Stimulated activated CD4-positive, alpha-beta T cell treated with anti-CD3 and anti-CD28 coated beads, Interleukin-15, amount 100 ng/mL, for 48 hours (primary cell): Measurements from ENCODE around the gene SH3RF1.

Experiments used
- DNase-seq, 2 donors: peaks; one replicate each; pipeline ENCODE4 v3.0.0-alpha.2; 2020; ENCODE audit warnings: low read depth in 2 of 2

The SH3RF1 gene

DNA sequence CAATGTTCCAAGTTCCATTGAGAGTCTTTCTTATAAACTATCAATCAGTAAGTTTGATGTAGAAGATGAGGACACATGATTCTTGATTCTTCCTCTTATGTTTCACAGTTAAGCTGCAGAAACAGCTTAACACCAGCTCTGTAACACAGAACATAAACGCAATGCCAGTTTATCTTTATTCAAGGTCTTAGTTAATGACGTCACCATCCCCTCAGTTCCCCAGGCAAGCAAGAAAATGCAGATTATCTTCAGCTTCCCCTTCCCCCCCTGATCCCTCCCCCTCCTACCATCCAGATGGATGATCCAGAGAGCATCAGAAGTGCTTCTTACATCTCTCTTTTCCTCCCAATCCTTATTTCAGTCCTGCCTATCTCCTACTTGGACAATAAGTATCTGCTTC, 4.4 kb upstream of the SH3RF1 start:
- no peak for DNase-seq

DNA sequence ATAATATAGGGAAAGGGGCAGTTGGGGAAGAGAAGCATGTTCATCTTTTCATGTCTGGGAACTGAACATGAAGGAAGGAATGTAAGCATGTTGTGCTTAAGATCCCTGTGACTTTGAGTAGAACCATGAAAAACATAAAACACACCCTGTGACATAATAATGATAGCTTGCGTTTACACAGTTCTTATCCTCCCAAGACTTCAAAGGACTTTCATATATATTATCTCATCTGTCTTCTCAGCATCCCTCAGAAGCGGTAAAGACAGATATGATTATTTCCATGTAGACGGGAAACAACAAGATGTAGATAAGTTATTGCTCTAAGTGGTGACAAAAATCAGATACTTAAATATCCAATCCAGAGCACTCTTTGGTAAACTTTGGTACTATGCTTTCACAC, 3.3 kb upstream of the SH3RF1 start:
- DNase-seq = no peak

DNA sequence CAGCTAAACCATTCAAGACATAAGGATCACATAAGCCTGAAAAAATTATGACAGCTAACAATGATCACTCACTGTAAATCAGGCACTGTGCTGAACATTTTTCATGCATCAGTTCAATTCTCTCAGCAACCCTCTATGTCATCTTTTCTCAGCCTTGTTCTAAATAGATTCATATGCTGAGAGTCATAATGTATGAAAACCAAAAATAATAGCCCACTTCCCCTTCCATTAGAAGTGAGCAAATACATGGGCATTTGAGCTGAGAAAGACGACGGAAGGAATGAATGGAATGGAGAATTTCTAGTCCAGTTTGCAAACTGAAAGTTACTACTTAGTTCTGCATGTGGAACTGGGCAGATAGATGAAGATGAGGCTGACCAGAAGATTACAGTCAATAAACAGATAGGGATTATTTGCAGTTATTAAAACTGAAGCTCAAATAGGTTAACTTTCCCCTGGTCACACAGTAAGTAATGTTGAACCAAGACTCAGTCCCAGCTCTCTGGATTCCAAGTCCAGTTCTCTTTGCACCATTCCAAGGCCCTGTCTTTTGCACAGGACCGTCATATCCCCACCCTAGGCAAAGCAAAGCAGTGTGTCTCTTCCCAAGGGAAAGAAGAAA, 1.6 kb upstream of the SH3RF1 start:
- DNase-seq = no peak

DNA sequence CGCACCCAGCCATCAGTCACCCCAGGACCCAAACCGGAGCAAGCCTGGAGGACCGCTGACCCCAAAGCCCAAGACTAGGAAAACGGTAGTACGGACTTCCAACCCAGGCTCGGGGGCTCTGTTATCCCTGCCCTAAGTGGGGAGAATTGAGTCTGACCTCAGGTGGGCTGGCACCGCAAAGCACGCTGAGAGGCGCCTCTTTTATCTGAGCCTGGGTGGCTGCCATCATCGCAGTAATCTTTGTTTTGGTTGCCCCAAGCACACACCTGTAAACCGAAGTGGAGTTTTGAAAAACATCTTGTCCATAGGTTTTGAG, 894 bp upstream of the SH3RF1 start:
- no peak for DNase-seq

DNA sequence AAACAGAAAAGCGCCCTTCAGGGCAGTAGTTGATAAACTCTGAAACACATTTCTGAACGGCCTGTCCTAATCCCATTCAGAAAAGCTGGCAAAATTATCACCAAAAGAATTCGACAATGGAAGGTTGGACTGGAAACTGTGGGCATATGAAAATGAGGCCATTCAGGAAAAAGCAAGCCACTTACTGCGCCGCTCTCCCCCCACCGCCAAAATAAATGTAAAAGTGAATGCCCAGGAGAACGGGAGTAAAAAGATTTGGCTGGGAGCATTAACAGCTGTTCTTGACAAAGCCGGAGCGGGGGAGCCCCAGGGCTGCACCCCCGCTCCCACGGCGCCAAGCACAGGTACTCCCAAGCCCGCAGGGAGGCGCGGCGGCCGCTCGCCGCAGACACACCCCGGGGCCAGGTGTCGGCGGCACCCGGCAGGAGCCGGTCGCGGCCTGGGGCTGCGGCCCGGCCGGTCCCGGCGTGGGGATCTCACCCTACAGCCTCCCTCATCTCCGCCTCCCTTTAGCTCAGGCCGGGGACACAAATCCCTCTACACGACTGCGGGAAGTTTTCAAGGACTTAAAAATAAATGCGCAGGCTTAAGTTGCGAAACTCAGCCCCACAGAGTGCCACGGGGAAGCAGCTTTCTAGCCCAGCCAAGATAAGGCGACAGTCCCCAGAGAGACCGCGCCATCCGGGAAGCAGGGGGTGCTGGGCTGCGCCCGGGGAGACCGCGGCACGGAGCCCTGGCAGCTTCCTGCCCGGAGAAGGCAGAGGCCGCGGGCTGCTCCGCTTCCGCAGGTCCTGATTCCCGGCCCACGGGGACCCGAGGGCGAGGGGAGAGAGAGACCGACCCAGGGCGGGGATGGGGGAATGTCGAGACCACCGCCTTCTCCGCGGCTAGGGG, 593 bp downstream of the SH3RF1 start:
- DNase-seq = peak in 1 of 2 donors; percentile 3

DNA sequence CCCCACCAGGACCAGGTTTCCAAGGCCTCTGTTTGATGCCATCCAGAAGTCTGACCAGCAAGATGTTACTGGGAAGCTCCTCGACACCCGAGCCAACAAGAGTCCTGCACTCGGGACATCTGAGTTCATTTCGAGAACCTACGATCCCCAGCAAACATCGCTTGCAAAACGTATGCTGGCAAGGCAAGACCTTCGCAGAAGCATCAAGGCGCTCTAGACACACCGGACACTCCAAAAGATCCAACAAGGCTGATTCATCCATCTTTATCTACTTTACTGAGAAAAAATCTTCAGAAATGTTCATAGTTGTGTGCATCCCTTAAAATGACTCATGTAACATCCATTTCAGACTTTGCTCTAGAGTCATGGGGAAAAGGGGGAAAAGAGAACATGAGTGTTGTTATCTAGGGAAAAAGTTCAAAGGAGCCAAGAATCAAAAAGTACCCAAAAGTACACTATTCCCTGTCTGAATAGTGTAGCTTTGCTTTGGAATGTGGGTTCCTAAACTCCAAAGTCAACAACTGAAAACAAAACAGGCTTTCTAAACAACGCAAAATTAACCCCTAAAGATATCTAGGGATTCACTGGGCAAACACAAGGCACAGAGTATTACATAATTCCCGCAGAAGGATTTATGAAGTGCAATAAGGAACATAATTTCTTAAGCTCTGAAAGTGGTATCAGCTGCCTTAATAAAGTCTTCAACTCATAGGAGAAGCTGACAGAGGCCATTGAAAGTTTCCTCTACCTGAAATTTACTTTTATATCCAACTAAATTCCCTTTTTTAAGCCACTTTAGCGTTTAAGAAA, 1.6 kb downstream of the SH3RF1 start:
- DNase-seq = no peak

DNA sequence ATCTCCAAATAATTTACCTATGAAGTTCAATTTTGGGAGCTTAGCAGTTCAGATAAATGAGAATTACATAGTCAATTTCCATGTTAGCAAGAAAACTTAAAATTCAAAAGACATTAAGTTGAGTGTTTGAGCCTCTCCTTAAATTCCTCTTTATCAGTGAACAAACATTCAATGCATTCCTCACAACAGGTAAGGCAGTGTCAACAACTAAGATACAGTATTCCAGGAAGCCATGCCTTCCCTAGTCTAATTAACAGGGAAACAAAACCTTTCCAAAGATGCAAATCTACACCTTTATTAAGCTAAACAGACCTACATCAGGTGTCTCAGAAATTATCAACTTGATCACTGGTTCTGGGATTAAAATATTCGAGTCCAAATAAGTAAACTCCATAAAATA, 3.7 kb downstream of the SH3RF1 start:
- DNase-seq = no peak

DNA sequence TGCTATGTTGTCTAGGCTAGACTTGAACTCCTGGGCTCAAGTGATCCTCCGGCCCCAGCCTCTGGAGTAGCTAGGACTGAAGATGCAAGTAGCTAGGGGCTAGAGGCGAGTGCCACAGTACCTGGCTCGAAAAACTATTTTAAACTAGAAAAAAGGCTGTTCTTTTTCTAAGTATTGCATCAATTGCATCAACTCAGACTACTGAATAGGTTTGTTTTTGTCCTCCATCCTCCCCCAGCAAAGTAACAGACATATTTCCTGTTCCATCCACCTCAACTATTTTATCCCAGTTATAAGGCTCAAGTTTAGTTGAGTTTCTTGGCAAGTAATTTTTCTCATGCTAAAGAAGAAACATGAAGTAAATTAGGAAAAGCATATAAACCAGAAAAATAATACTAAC, 4.1 kb downstream of the SH3RF1 start:
- DNase-seq = no peak

DNA sequence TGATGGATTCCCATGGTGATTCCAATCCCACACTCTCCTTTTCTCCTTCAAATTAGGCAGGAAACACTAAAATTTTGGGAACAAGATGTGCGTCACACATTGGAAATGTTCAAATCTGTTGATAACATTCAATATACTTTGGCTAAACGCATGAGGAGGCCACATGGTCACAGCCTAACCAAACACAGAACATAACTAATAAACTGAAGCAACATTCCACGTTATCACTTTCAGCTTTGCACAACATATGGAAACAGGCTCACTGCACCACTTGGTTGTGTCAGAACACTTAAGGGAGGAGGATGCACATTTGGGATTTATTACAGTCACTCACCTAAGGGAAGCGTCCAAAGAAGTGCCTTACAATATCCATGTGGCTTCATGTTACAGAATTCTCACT, 4.7 kb downstream of the SH3RF1 start:
- DNase-seq = no peak

DNA sequence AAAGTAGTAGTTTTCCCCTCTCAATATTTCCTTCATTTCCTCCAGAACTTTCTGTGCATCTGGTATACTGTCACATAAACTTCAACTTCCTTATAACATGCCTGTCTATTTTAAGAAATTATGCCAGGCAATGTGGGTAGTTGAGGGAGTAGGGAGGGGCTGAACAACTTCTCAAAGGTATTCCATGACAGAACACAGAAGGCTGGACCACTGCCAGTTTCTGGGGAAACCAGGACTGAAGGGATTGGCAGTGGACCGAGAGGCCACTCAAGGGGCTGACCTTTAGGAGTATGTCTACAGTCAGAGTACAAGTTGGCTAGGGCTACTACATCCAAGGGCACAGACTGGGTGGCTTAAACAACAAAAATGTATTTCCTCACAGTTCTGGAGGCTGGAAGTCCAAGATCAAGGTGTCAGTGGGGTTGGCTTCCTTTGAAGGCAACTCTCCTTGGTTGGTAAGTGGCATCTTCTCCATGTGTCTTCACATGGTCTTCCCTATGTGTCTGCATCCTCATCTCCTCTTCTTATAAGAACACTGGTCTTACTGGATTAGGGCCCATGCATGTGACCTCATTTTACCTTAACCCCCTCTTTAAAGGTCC, 6.9 kb downstream of the SH3RF1 start:
- no peak for DNase-seq

DNA sequence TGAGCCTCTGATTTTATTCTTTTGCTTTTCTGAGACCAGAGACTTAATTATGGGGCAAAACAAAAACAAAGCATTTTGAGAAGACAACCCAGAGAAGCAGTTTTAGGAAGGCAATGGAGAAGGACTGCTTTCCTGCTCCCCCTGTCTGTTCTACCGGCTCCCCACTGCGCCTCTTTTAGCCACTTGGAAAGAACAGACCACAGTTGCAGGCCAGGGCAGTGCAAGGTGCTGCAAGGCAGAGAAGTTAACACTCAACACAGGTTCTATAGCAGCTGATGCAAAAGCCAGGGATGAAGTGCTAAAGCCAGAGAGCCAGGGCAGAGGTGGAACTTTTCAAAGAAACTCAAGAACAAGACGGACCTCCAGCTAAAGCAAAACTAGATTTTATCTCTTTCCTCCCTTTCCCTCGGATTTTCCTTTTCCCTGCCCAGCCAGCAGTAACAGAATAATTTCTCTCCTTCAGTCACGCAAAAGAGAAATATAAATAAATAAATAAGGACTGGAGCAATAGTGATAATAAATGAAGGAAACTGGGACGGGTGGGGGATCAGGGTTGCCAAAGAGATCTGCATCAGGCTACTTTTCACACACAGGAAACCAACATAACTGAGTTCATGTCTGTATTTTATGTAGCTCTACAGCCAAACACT, 10.4 kb downstream of the SH3RF1 start:
- no peak for DNase-seq

DNA sequence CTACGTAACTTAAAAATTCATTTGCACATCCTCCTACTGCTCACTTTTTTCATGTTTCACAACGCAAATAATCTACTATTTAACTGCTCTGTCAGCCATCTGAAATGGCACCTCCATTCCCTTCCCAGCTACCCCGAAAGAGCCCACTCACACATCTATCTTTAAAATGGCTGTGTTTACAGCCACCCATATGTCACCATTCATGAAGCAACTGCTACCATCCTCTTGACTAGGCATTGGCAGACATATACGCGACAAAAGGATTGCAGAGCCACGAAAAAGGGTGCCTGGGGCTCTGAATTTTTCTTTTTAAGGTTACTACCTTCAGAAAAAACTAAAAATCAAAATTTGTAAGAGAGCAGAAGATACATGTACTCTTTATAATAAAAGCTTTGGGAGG, 11.5 kb downstream of the SH3RF1 start:
- DNase-seq = no peak

DNA sequence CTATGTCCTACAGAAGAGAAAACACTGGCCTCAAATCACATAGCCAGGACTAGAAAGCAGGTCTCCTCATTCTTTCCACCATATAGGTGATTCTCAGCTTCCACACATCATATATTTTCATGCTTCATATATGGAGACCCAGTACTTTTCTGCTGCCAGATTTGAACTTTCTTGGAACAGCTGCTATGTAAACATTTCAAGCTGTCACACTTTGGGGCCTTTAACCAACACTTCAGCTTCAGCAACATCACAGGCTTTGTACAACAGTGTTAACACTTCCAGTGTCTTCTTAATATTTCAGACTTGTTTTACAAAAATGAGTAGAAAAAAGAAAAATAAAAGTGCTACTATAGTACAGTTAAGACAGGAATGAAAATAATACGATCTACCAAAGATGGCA, 12.6 kb downstream of the SH3RF1 start:
- DNase-seq = no peak

DNA sequence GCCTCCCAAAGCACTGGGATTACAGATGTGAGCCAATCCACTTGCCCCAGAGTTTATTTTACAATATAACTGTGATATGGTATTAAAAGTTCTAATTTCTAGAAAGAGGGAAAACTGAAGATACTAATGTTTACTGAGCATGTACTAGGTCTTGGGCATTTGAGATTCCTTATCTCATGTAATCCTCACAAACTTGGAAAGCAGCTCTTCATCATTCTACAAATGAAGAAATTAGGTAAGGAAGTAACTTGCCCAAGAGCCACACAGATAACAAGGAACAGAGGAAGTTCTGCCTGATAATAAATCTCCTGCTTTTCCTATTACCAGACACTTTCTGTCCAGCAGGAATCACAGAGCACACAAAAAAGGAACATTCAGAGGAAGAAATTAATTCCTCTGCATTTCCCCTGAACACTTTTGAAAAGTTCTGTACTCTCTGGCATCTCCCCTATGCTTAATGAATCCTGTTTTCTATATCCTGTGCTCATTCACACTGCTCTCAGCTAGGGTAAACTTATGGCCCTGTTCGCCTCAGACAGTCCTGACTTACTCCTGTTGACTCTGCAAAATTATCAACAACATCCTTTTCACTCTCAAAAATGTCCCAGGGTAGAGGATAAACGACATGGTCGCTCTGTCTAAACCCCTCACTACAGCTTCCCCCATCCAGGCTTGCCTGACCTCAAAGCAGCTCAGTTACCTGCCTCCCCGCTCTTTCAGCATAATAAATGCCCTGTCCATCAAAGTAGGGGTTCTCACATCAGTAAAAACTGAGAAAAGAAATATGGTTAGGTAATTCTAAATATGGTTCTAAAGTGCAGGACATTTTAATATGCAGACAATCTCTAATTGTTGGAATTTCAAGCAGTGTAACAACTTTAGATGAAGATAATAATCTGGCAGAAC, 13.6 kb downstream of the SH3RF1 start:
- DNase-seq = no peak

DNA sequence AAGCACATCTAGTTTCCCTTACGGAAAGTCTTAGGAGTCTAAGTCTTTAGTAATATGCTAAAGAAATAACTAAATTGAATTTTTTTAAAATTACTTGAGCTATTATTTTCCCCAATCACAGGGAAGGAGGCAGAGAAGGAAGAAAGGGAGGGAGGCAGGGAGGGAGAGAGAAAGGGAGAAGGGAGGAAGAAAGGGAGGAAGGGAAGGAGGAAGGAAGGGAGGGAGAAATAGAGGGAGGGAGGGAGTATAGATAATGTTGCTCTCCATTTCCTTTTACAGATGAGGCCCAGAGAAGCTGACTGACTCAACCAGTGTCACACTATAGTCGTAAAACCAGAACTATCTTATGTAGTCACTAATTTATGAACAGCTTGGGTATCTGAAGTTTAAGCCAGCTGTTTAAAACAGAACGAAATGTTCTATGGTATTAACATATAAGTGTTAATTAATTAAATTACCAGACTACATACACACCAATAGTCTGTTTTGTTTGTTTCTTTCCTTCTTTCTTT, 14.6 kb downstream of the SH3RF1 start:
- DNase-seq = no peak

DNA sequence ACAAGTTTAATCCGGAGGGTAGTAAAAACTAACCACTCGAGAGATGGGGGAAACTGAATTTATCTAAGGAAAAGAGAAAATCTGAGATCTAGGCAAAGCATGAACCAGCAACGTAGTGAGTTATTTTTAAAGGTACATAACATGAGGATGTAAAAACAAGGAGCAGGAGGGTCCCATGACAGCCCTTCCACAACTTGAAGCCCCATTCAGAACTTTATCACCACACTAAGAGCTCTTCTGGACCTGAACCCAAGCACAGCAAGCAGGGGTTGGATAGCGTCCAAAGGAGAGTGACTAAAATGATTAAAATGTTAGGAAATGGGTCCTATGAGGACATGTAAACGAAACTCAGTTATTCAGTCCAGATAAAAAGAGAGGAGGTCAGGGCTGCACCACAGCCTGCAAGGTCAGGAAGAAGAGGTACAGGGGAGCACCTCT, 16.2 kb downstream of the SH3RF1 start:
- DNase-seq = no peak

DNA sequence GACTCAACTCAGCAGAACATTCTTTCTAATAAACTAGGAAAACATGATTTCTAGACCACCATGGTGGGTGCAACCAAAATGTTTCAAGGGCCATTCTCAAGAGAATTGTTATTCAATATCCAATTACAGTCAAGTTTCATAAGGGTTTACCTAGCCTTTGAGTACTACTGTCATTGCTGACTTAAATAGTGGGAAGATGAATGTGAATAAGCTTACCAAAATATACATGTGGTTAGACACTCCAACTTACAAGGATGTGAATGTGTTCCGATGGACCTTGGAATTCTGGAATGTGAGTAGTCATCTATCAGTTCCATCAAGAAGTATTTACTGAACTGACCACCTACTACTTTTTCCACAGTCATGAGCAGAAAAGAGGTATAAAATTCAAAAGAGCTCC, 16.9 kb downstream of the SH3RF1 start:
- no peak for DNase-seq

DNA sequence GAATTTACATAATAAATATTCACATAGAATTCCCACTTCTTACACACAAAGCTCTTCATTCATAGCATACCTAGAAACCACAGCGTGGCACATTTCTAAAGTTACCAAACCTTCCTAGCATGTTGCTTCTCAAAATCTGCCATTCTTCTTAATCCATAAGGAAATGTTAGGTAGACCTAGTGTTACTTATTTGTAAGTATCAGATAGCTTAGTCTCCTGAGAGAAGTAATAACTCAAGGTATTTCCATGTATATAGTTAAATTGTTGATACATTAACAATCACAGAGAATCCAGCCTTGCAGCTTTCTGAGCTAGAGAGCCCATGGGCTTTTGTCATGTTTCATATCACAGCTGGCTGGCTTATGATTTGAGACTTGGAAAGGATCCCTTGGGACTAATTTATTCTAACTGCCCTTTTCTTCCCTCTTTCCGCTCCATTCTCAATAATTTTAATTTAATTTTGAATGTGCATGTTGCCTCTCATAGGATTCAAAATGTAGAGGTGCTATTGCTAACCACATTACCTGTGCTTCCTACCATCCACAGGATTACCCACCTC, 17.6 kb downstream of the SH3RF1 start:
- no peak for DNase-seq

DNA sequence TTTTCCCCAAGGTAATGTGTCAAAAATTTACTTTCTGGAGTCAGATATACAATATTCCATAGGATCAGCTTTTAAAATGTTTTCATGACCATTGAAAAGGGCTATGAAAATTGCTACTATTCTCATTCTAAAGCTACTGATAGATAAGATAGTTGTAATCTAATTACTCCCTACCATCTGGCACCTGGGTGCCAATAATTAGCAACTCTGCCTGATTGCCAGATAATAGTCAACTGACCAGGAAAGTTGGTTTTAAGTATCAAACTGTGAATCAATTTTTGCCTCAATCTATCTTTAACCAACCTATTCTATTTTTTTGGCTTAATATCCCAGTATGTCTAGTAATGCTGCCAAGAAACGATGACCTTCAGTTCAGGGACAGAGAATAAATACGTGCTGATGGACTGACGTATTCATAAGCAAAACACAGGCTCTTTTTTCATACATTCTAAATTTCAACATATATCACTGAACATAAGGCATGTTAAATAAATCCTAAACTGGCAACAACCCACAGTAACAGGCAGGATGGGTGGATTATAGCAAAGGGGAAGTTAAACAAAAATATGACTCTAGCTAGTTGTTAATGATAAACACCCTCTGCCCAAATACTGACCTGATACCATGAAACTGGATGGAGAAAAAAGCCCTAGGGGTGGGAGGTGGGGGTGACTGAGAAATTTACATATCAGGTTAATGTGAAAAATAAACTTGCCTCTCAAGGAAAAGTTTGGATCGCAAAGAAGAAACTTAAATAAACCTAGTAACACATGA, 18.2 kb downstream of the SH3RF1 start:
- DNase-seq = no peak
